AG04449 (cell line): ENCODE measurements around the gene FYB1.

Experiments used
- CTCF ChIA-PET: fragments of 350-600 bp; formaldehyde crosslinking; extraction: SDS; loops from one replicate; lab custom pipeline; 2021; ENCODE audit warnings: antibody characterized with exemption; lab: Yijun Ruan, JAX
- POLR2A ChIA-PET: fragments of 400-600, 350-600 bp; formaldehyde crosslinking; extraction: SDS; loops from one replicate; lab custom pipeline; 2020; ENCODE audit warnings: antibody characterized with exemption, inconsistent platforms; lab: Yijun Ruan, JAX
- DNase-seq: peaks from one replicate; pipeline ENCODE4 v3.0.0-alpha.2; 2010; ENCODE audit warnings: low read depth, low spot score
- H3K4me3 ChIP-seq: 2 replicates; pipeline ENCODE4 v1.5.1; 2011; ENCODE audit warnings: low read depth, mild to moderate bottlenecking, control low read depth, low read length
- CTCF ChIP-seq: IDR thresholded peaks from one replicate; pipeline ENCODE4 v1.5.1; 2011; ENCODE audit warnings: mild to moderate bottlenecking, moderate library complexity, low read length, control low read depth, inconsistent platforms; ENCODE audit not compliant: insufficient read depth; ENCODE audit errors: missing control alignments

FYB1 gene

DNA sequence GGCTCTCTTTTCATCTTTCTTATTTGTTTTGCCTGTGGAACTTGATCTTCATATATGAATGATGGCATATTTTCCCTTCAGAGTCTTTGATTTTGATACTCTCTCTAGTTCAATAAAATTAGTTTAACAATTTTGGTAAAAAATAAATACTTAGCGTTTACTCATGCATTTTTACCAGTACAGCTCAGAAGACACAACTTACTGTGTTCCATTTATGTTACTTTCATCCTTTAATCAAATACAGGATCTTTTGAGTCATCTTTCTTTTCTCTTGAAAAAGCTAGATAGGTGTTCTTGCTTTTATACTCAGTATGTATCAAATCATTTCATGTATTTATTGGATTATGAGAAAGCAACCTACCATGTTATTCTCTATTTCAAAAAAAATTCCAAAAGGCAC, 98.0 kb downstream of the FYB1 start:
- DNase-seq: no peak
- ChIA-PET CTCF (interaction anchor here (1.1 to 3.0 kb wide), 6 partner anchors 10 to 162 kb away, joined by 3 to 10 read pairs (median 4); no protein-coding TSS in a partner anchor), POLR2A (no interaction called here)
- TF ChIP-seq CTCF: no peak
- H3K4me3 ChIP-seq: no peak overlapping the region

- H3K4me3 ChIP-seq: no peak overlapping the region
- ChIA-PET POLR2A (no interaction called here), CTCF (interaction anchor here (1.3 to 3.0 kb wide), 4 partner anchors 9 to 163 kb away, joined by 4 to 10 read pairs (median 6); no protein-coding TSS in a partner anchor)
- TF ChIP-seq CTCF: no peak
- no peak for DNase-seq
These were observed 99.3 kb downstream of the FYB1 start for GRCh38 chr5:39120052-39120420.

DNA sequence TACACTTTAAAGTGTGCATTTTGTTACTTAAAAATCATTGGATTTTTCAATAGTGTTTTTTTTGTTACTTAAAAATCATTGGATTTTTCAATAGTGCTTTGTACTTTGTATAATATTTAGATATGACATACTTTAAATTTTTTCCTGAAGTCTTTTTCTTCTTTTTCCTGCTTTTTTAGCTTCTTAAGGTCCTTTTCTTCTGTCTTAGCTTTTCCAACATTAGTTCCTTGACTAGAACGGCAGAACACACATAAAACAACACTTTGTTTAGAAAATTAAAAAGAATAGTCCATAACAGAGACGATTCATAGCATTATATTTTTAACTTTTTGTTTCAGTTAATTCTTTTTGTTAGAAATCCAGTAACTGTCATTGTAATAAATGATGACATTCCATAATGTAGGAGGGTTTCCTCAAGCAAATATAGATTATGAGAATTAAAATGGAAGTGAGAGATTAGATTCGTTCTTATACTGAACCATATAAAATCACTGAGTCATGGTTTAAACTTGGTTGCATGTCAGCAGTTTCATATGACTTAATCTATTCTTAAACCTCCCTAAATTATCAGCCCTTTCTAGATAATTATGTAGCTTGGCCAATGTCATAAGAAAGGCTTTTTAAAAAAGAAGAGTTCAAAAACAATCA, 99.8 kb downstream of the FYB1 start:
- CTCF ChIA-PET: interaction anchor here (1.5 to 3.0 kb wide), 4 partner anchors 8 to 164 kb away, joined by 4 to 10 read pairs (median 8); no protein-coding TSS in a partner anchor
- no peak for DNase-seq
- no peak for TF ChIP-seq CTCF
- H3K4me3 ChIP-seq: no peak overlapping the region
- POLR2A ChIA-PET: no interaction called here

DNA sequence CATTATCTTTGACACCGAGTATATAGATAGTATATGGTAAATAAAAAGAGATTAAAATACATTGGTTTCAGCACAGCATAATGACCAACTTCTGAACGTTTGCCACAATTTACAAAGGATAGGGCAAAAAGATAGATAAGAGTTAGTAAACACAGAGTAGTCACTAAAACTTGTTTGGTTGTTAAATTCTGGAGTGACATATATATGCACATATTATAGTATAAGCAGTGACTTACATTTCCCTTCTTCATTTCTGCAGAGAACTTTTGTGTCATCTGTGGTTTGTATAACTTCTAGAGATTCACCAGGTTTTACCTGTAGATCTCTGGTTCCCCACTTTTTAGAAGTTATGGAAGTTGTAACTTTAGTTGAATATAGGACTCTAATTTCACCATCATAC, 100.7 kb downstream of the FYB1 start:
- DNase-seq: no peak
- ChIA-PET CTCF (interaction anchor here (0.9 to 1.6 kb wide), 2 partner anchors 15 to 38 kb away, joined by 3 to 8 read pairs; no protein-coding TSS in a partner anchor), POLR2A (no interaction called here)
- TF ChIP-seq CTCF: no peak
- no peak overlapping the region for H3K4me3 ChIP-seq

GRCh38 chr5:39117401-39117800, 102.0 kb downstream of the FYB1 start:
- ChIA-PET POLR2A (no interaction called here), CTCF (interaction anchor here (0.7 to 1.4 kb wide), 3 partner anchors 9 to 100 kb away, joined by 3 read pairs; no protein-coding TSS in a partner anchor)
- no peak overlapping the region for H3K4me3 ChIP-seq
- no peak for TF ChIP-seq CTCF
- no peak for DNase-seq

DNA sequence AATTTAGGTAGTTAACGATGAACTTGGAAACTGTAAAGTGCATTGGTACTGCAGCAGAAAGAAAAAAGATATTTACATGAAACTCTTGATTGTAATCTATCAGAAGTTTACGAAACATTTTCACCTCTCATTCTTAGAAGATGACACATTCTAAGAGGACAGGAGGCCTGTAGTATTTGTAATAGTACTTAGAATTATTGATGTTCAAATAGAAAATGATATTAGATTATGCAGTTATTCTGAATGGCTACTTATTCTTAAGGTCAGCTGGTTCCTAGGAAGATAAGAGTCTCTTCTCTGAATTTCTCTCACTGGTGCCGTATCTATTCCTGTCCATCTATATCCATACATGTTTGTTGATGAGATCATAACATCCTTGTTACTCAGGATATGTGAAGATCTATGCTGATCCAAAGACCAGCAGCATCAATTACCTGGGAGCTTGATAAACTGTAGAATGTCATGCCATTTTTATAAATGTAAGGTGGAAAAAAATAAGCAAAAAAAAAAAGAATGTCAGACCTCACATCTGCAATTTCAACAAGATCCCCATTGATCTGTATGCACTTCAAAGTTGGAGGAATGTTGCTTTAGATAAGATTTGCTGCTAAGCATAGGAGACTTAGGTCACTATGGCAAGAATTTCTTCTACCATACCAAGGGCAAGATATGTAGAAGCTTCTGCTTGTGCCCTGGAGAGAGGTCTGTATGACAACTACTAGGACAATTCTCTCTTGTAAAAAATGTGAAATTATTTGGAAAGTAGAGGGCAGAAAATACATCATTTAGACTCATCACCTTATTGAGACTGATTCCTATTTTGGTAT, 102.8 kb downstream of the FYB1 start:
- no peak for TF ChIP-seq CTCF
- ChIA-PET POLR2A (no interaction called here), CTCF (interaction anchor here (0.7 to 1.4 kb wide), 4 partner anchors 8 to 101 kb away, joined by 3 read pairs; no protein-coding TSS in a partner anchor)
- H3K4me3 ChIP-seq: no peak overlapping the region
- DNase-seq: no peak
